Lower lobe of right lung (tissue), 2 donors: ENCODE results near the gene COLEC12. TPM values are rescaled to one million over a fixed set of nuclear protein-coding genes. Genes with fewer than 3 reads are reported as not detected.
A peak's percentile ranks its signal among the peaks of the same experiment; 100 is the strongest.

Experiments
- ATAC-seq, 2 donors: fragments of 200-7000 bp; cut with Tn5 transposase; one replicate each; pipeline ENCODE4 v1.9.1; 2020 to 2022; ENCODE audit warnings: mild to moderate bottlenecking in 2 of 2, moderate library complexity in 2 of 2
- DNase-seq: peaks from one replicate; pipeline ENCODE4 v3.0.0-alpha.2; 2020
- H3K27ac ChIP-seq: fragments of 200-600 bp; one replicate; pipeline ENCODE4 v1.8.0; 2022
- H3K27me3 ChIP-seq: fragments of 200-600 bp; one replicate; pipeline ENCODE4 v1.8.0; 2022; ENCODE audit warnings: low read depth
- H3K36me3 ChIP-seq: fragments of 200-600 bp; one replicate; pipeline ENCODE4 v1.8.0; 2022; ENCODE audit warnings: mild to moderate bottlenecking
- H3K4me1 ChIP-seq: fragments of 200-600 bp; one replicate; pipeline ENCODE4 v1.8.0; 2022
- H3K4me3 ChIP-seq: fragments of 200-600 bp; one replicate; pipeline ENCODE4 v1.8.0; 2022; ENCODE audit warnings: mild to moderate bottlenecking
- H3K9me3 ChIP-seq: fragments of 200-600 bp; one replicate; pipeline ENCODE4 v1.8.0; 2022
- intact Hi-C: fragments of 100-400 bp; cut with DNase I; formaldehyde crosslinking; loops from one replicate; pipeline ENCODE4 v1.11.0; 2022
- total RNA-seq: library from RNA; stranded (reverse); fragmentation: NEBNext Ultra II Directional; extraction: Animal tissue kit (Norgen Biotek cat#: 25700); gene quantifications from one replicate; pipeline ENCODE4 v1.2.1, GENCODE V29; 2021
- TF ChIP-seq, protein P1 (sequence below): fragments of 200-600 bp; IDR thresholded peaks from one replicate; pipeline ENCODE4 v1.8.0; 2022; ENCODE audit warnings: antibody characterized with exemption, mild to moderate bottlenecking
- donor health status: DM: no; HTN: yes; CAD: no; lungs with severe emphysema.

COLEC12 gene
- total RNA-seq, 1 donor from 2014 or later: 79.2 TPM

DNA sequence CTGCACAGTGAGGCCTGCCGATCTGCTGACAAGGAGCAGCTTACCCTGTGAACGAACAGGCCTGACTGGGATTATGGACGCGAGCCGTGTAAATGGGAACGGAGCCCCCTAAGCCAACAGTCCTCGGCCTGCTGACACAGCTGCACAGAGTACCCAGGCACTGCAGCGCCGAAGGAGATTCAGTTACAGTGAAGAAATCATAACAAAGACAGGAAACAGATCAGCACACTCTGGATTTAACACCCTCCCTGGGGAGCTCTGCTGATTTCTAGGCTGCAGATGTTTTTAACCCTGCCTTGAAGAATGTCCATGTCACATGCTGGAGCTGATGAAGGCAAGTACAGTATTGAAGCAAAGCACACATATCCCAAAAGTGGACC, 43.4 kb downstream of the COLEC12 start:
- Histone ChIP-seq H3K4me3 (no peak overlapping the region), H3K36me3 (no peaks in the 10 kb centered on the region), H3K9me3 (no peaks in the 10 kb centered on the region), H3K27ac (peak overlapping the region; percentile 66), H3K27me3 (no peaks in the 10 kb centered on the region), H3K4me1 (peaks cover 14% of the 10 kb centered on the region)
- ATAC-seq: peak; percentile 44 to 74
- TF ChIP-seq, protein P1, sequence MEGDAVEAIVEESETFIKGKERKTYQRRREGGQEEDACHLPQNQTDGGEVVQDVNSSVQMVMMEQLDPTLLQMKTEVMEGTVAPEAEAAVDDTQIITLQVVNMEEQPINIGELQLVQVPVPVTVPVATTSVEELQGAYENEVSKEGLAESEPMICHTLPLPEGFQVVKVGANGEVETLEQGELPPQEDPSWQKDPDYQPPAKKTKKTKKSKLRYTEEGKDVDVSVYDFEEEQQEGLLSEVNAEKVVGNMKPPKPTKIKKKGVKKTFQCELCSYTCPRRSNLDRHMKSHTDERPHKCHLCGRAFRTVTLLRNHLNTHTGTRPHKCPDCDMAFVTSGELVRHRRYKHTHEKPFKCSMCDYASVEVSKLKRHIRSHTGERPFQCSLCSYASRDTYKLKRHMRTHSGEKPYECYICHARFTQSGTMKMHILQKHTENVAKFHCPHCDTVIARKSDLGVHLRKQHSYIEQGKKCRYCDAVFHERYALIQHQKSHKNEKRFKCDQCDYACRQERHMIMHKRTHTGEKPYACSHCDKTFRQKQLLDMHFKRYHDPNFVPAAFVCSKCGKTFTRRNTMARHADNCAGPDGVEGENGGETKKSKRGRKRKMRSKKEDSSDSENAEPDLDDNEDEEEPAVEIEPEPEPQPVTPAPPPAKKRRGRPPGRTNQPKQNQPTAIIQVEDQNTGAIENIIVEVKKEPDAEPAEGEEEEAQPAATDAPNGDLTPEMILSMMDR: no peak
- no peak for DNase-seq
- intact Hi-C loops: no loop called here

DNA sequence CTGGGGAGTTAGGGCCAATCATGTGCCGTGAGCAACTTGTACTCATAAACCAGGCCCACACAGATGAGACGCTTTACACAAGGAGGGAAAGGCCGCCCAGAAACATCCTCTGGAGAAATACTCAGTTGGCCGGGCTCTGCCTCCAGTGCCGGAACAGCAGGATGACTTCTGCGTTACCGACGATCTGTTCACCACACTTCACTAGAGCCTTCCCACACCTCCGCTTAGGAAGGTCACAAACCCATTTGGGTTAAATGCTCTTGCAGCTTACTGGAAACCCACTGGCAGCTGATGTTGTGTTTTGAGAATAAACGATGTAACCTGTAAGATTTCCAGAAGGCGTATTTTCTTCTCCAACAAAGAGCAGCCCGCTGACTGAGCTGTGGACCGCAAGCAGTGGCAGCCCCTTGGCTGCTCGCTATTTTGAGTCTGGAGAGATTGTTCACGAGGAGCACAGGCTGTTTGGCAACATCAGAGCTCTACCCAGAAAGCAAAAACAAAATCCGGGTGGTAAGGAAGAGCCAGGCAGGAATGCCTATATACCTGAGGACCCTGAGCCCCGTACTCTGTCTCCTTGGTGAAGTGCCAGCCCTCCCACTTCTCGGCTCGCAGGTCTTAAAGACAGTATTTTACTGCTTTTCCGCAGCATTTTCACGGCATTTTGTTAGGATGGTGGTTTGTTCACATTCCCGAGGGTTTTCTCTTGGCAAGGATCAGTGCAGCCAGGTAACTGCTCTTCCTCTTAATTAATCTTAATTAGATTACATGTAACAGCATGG, 44.0 kb downstream of the COLEC12 start:
- Histone ChIP-seq H3K27me3 (no peaks in the 10 kb centered on the region), H3K9me3 (no peaks in the 10 kb centered on the region), H3K4me3 (no peak overlapping the region), H3K36me3 (no peaks in the 10 kb centered on the region), H3K4me1 (peaks cover 14% of the 10 kb centered on the region), H3K27ac (peak overlapping the region; percentile 66)
- no peak for DNase-seq
- TF ChIP-seq, protein P1: no peak
- ATAC-seq: peak; percentile 52 to 65
- intact Hi-C loops: no loop called here

DNA sequence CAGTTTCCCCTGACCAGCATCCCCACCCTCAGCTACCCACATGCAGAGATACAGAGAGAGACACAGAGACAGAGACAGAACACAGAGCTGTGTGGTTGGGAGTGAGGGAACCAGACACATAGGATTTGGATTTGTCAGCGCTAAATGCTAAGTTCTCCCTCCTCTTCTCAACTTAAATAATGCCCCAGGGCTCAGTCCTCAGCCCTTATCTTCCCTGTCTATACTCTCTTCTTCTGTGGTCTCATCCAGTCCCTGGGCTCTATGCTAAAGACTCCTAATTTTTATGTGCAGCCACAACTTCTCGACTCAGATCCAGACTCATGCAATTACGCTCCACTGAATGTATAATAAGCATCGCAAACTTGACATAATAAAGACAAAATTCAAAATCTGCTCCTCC, 47.1 kb downstream of the COLEC12 start:
- ATAC-seq: no peak

DNA sequence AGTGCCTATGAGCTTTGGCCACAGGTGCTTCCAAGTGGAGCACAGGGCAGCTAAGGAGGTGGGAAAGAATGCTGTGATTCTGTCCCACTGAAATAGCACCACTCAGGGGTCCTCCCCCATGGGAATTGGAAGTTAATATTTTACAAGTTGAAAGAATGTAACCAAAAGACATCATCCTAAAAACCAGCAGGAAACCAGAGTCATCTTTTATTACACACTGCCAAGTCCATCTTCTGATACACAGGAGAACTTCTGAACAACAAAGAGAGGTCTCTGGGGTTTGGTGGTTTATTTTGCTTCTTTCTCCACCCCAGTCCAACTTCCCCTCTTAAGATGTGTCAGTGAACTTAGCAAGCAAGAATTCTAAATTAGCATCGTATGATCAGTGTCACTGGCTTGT, 47.7 kb downstream of the COLEC12 start:
- Histone ChIP-seq H3K36me3 (no peaks in the 10 kb centered on the region), H3K4me1 (peaks cover 22% of the 10 kb centered on the region), H3K4me3 (no peak overlapping the region), H3K9me3 (peaks cover 7% of the 10 kb centered on the region), H3K27ac (no peak overlapping the region), H3K27me3 (no peaks in the 10 kb centered on the region)
- intact Hi-C loops: no loop called here
- no peak for ATAC-seq
- TF ChIP-seq, protein P1: no peak
- no peak for DNase-seq

More for the DNA sequence above, 47.1 kb downstream of the COLEC12 start:
- intact Hi-C loops: no loop called here
- Histone ChIP-seq H3K4me1 (peaks cover 23% of the 10 kb centered on the region), H3K36me3 (no peaks in the 10 kb centered on the region), H3K27ac (no peak overlapping the region), H3K4me3 (no peak overlapping the region), H3K27me3 (no peaks in the 10 kb centered on the region), H3K9me3 (peaks cover 7% of the 10 kb centered on the region)
- TF ChIP-seq, protein P1: no peak
- no peak for DNase-seq

DNA sequence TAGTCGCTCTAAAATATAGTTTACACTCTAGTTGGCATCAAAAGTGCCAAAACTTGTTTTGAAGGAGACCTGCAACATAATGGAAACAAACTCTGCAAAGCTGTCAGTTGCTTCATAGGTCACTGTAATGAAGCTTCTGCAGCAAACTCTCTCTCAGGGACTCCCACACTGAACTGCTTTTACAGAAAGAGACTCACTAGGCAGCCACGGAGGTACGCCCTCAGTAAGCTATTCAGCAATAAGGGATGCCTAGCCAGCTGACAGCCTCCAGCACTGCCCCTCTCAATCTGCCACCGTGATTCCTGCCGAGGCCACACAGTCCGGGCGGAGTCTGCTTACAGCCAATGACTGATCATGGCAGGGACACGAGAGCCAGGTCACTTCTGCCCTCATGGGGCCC, 51.1 kb downstream of the COLEC12 start:
- H3K36me3 ChIP-seq: no peaks in the 10 kb centered on the region
- ATAC-seq: peak; percentile 86 to 88
- DNase-seq: peak; percentile 64
- intact Hi-C loops: no loop called here
- H3K27me3 ChIP-seq: no peaks in the 10 kb centered on the region
- peaks cover 7% of the 10 kb centered on the region for H3K9me3 ChIP-seq
- no peak overlapping the region for H3K4me3 ChIP-seq
- H3K4me1 ChIP-seq: peaks cover 25% of the 10 kb centered on the region
- peak overlapping the region; percentile 28 for H3K27ac ChIP-seq
- TF ChIP-seq, protein P1: no peak
